Measurements from ENCODE around the gene FAM111A.

Gene FAM111A

DNA sequence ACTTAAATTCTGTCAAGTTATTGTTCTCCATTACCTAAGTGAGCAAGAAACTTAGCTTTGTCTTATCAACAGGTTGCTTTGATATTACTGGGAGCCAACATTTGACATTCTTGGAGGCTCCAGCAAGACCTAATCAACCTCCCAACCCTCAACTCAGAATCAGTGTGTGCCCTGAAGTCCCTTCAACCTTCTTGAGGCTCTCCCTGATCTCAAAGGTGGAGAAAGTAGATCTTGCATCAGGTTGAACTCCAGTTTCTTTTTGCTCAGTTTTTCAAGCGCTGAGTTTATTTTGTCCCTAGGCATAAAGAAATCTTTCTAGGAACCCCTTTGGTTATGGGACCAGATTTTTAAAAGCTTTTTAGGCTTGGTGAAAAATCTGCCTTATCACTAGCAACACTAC, 1.4 kb downstream of the FAM111A start:
- no peak for DNase-seq

DNA sequence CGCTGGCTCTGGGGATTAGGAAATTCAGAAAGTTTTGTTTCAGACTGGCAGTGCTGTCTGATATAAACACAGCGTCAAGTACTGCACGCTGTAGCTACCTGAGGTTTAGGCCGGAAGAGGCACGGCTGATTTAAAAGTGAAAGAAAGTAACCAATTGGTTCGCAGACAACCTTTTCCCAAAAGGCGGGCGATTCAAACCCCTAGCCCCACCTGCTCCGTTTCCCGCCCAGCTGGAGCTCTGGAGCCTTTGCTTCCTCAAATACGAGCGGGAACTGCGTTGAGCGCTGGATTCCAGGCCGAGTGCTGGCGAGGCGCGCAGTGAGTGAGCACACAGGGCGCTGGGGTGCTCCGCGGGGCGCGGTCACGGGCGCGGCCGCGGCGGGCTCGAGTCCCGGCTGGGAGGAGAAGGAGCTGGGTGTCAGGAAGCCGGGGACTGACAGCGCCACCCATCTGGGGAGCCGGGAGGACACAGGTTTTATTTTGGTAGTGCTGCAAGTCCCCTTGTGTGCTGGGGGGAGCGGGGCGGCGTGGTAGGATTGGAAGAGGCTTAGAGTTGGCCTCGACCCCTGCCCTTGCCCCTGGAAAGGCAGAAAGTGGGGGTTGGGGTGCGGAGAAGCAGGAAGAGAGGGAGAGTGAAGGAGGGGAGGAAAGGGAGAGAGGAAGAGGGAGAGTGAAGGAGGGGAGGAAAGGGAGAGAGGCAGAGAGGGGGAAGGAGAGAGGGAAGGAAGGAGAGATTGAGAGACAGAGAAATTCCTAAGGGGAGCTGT, 2.1 kb downstream of the FAM111A start:
- peak; percentile 82 for DNase-seq

DNA sequence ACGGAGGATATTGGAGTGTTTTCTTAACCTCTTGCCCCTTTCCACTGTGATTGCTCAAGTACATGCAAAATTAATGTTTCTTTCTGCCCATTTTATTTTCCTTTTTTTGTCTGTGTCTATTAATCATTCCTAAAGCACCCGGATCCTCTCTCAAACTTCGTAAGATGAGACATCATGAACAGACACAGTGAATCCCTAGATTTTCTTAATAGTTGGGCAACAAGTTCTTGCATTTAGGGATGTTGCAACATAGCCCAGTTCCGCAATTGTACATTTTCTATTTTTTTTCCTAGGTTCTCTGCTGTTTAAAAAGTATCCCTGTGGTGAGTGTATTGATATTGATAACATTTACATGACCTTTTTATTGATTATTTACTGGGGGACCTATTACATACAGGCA, 2.9 kb downstream of the FAM111A start:
- DNase-seq = no peak

DNA sequence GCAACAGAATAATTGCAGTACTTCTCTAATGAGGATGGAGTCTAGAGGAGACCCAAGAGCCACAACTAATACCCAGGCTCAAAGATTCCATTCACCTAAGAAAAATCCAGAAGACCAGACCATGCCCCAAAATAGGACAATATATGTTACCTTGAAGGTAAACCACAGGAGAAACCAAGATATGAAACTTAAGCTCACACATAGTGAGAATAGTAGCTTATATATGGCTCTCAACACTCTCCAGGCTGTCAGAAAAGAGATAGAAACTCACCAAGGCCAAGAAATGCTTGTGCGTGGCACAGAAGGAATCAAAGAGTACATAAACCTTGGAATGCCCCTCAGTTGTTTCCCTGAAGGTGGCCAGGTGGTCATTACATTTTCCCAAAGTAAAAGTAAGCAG, 9.1 kb downstream of the FAM111A start:
- DNase-seq = no peak

DNA sequence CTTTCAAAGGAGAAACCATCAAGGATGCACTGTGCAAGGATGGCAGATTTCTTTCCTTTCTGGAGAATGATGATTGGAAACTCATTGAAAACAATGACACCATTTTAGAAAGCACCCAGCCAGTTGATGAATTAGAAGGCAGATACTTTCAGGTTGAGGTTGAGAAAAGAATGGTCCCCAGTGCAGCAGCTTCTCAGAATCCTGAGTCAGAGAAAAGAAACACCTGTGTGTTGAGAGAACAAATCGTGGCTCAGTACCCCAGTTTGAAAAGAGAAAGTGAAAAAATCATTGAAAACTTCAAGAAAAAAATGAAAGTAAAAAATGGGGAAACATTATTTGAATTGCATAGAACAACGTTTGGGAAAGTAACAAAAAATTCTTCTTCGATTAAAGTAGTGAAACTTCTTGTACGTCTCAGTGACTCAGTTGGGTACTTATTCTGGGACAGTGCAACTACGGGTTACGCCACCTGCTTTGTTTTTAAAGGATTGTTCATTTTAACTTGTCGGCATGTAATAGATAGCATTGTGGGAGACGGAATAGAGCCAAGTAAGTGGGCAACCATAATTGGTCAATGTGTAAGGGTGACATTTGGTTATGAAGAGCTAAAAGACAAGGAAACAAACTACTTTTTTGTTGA, 9.8 kb downstream of the FAM111A start:
- peak; percentile 41 for DNase-seq

DNA sequence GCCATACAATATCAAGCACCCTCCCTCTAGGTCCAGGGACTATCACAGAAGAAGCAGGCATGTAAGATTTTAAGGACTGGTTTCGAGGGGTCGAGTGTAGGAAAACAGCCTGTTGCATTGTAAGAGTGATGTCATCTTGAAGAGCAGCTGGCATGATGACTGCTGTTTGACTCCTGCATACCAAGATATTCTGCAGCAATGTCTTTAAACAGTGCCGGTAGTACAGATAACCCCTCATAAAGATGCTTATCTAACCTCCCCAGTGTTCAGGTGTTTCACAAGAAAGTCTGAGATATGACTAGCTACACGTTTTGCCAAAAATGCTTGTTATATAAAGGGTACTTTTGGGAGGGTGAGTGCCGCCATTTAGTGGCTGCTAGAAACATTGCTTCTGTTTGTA, 12.0 kb downstream of the FAM111A start:
- DNase-seq = no peak

DNA sequence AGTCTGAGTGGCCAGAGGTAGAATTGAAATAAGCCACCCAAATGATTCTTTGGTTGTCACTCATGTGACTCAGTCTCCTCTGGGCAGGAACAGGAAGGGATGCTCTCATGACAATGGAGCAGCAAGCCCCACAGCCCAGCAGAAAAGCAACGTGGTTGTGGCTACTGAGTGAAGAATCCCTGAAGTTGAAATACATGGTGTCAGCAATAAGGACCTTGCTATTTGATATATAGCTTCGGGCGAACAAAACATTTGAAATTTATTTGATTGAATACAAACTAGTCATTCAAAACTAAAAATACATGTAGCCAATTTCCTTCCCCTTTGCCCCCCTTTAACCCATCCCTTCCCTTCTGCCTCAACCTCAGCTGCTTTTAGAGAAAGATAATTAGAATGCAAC, 14.8 kb downstream of the FAM111A start:
- DNase-seq = no peak

DNA sequence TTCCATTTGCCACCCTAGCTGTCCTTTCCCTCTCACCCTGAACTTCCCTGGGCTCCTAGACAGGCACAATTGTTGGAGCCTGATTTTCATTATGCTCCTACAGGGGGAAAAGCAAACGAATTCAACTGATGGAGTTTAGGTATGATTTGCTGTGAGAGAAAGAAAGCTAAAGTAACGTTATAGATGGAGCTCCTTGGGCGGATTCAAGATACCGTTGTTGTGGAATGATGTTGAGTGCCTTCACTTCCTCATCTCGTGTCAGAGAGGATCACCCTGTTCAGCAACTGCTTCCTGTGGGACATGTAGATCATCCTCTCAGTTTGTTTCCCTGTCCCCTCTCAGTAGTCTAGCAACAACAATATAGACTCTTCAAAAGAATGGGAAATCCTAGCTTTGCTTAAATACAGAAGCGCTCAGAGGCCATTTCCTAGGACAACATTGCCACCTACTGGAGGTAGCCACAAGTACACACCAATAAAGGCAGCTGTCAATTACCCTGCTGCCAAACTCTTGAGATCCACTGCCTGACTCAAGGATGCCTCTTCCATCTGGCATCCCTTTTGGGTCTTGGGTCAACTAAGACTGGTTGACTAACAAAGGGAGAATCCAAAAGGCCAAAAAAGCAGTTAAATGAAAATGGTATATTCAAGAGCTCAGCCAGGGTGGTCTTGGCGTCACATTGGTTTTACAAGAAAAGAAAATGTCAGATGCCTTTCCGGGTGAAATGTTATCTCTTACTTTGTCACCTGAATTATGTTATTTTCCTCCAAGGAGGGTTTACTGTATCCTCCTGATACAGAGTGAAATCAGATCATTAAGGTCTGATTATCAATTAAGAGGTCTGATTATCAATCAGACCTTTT, 15.8 kb downstream of the FAM111A start:
- DNase-seq = peak; percentile 64

DNA sequence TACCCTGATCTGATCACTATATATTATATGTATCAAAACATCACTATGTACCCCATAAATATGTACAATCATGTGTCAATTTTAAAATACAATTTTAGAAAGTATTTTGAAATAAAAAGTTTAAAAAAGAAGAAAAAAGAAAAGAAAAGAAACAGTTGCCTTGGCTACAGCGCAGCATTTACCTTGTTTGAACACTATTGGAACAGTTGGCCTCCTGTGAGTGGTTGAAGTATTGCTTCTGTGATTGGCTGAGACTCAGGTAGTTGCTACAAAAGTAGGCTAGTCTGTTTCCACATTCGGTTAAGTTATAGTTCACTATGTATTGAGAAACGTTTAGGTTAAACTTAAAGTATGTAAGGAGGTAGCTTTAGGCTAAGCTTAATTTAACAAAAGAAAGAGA, 21.4 kb downstream of the FAM111A start:
- DNase-seq = no peak

DNA sequence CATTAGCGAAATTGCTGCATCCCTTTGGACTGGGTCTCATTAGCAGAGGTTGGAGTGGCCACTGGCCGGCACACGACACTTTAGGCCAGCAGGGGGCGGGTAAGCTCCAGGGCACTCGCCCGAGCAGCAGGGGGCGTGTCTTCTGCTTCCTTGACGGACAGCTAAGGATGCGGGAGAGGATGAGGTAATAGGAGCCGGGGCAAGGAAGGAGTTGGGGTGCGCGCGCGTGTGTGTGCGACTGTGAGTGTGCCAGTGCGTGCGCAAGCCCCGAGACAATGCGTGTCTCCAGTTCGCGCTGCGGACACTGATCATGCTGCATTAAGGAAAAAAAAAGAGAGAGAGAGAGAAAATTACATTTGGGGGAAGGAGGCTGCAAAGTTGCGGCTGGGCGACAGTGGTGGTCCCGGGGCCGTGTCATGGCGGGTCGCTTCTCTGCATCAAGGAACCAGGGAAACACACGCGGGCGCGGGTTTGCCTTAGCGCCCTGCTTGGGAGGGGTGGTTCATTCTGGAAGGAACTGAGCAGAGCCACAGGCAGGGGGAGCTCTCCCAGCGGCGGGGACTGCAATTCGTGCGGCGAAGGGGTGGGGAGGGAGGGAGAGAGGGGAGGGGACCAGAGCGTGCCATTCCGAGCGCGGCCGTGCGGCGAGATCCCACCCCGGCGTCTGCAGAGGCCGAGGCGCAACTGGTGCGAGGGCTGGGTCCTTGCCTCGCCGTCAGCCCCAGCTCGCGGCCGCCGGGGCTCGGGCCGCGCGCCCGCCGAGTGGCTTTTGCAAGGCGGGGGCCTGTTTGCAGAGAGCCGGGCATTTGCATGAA, 29.1 kb downstream of the FAM111A start, which contains the start of gene DTX4:
DTX4 (plus strand) TSS at position 625 of the 815 bp plus-strand sequence. CDS start 464 bp downstream, outside the sequence.
- peak; percentile 94 for DNase-seq

DNA sequence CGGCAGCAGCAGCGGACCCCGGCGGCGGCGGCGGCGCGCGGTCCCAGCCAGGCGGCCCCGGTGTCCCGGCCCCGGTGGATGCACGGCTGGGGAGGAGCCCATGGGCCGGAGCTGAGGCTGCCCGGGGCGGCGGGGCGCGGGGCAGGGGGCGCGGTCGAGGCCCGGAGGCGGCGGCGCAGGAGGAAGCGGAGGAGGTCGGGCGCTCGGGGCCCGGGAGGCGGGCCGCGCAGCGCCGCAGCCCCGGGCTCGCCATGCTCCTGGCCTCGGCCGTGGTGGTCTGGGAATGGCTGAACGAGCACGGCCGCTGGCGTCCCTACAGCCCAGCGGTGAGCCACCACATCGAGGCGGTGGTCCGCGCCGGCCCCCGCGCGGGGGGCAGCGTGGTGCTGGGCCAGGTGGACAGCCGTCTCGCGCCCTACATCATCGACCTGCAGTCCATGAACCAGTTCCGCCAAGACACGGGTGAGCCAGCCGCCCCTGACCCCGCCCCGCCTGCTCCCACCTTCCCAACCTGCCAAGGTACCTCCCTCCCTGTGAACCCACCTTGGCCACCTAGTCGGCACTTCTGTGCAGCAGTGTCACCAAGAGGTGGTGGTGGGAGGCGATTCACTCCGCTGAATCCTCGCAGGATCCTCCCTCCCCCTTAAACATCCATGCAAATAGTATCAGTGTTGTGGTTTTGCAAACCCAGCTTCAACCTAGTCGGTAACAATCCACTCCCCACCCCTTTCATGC, 29.9 kb downstream of the FAM111A start:
- peak; percentile 17 for DNase-seq

DNA sequence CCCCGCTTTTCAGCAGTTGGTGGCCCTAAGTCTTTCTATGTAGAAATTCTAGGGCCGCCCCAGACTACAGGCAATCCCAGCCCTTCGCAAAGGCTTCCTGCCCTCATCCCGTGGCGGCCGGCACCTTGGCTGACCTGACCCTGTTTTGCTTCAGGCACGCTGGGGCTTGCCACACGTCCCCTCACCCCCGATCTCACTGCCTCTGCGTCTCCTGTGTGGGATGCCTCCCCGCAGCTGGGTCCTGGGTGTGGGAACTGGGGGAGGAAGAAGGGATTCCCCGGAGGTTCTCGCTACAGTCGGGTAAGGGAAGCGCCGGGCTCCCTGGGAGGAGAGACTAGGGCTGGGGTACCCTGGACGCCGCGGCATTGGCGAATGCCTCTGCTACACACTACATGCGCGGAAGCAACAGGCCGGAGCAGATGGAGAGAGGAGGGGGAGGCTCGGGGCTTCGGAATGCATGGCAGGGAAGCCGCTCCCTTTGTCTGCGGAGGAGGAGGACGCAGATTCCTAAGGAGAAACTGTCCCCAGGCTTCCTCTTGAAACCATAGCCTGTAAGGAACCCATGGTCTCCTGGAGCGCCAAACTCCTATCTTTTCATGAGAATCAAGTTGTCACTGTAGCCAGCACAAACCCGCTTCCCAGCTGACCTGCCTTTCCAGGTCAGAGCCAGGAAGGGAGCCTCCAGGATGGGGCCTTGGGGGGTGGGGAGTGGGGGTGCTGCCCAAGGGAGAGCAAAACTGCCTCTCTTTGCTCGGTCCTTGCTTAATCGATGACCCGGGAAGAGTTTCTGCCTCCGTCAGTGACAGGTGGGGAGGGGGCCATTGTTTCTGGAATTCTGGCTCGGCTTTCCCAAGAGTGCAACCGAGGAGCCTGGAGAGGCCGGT, 30.7 kb downstream of the FAM111A start:
- DNase-seq = peak; percentile 12

DNA sequence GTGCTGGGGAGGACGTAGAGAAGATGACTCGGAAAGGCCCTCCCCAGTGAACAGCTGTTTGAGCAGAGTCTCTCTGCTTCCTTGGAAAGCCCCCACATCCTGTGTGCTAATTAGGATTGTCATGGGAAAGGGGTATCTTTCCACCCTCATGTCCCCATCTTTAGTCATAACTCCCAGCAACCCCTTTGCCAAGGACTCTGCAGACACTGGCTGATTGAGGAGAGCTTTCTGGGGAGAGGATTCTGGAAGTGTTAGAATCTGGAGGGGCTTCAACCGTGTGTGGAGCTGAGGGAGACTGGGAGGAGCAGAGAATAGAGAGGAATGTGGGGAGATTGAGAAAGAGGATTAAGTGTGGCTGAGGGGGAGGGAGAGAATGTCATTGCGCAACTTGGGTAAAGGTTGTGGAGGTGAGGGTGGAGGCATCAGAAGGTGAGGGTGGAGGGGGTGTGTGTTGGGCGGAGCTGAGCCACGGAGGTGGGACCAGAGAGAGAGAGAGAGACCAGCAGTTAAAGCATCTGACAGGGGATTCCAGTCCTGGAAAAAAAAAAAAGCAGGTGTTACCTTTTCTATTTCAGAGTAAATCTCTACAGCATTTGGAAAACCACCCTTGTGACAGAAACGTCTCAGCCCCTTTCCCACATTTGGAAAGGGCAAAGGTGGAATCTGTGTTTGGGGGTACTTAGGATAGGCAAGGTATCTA, 31.5 kb downstream of the FAM111A start:
- no peak for DNase-seq

DNA sequence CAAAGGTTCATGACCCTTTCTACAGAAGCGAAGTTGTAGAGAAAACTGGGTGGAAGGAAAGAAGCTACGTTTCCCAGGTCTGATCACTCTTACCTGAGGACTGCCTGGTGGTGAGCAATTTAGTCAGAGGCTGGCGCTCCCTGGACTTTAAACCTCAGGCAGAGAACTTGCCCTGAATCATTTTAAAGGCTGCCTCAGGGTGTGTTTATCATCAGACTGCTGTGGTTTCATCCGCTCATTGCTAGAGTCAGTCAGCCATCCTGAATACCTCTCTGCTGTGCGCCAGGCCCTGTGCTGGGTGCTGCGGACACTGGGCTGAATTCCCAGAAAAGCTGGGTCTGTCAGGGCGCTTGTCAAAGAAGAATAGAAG, 32.0 kb downstream of the FAM111A start:
- DNase-seq = peak; percentile 15

DNA sequence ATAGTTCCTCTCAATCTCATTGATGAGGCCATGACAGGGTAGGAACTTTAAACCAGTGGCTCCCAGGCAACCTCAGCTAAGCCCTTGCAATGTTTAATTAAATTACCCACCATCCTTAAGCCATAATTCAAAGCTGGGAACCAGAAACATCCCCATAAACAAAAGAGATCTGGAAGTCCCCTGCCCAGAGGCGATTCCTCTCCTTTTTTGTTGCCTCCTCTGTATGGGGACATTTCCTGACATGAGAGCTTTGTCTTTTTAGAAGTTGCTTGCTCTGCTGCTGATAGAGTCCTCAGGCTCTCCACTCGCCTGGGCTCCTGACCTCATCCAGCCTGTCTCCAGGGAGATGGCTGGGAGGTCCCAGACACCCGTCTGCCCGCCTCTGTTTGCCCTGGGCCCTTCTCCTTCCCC, 32.4 kb downstream of the FAM111A start:
- DNase-seq = no peak

DNA sequence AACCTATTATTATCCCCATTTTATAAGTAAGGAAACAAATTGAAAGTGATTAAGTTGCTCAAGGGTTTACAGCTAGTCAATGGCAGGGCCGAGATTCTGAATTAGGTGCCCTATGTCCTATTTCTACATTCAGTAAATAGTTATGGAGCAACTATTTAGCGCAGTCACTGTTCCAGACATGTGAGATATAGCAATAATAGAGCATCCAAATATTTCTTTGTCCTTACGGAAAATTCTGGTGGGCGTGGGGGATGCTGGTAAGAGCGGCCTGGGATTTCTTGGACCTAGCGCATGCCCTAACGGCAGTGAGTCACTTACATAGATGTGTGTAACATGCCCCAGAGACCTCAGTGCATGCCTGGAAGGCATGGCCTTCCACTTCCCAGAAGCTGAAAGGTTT, 33.7 kb downstream of the FAM111A start:
- DNase-seq = no peak

DNA sequence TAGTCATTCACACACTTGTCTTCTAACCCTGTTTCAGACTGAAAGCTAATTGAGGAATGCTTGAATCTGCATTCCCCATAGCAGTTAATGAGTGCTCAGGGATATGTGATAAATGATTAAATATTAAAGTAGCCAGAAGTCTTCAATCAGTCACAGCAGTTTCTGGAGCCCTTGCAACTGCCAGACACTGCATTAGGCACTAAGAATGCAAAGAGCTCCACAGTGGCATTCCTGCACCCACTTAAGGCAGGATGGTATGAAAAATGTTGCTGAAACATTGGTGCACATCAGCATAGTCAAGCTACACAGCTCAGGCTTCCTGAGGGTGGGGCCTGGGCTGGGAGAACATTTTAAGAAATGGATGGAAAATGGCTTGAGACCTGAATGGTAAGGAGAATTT, 35.7 kb downstream of the FAM111A start:
- no peak for DNase-seq

DNA sequence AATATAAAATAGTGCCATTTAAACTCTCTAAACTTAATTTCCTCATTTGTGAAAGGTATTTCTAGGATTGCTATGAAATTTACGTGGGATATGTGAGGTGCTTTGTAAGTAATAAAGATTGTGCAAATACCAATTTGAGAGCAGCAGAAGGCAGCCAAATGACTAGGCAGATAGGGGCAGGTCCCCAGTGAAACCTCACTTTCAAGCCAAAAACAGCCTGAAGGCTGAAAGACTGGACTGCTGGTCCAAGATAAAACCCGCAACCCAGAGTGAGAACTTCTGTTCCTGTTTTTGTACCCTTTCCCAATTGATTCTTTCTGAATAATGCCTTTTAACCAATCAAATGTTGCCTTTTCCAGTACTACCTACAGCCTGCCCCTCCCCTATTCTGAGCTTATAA, 36.5 kb downstream of the FAM111A start:
- DNase-seq = no peak

DNA sequence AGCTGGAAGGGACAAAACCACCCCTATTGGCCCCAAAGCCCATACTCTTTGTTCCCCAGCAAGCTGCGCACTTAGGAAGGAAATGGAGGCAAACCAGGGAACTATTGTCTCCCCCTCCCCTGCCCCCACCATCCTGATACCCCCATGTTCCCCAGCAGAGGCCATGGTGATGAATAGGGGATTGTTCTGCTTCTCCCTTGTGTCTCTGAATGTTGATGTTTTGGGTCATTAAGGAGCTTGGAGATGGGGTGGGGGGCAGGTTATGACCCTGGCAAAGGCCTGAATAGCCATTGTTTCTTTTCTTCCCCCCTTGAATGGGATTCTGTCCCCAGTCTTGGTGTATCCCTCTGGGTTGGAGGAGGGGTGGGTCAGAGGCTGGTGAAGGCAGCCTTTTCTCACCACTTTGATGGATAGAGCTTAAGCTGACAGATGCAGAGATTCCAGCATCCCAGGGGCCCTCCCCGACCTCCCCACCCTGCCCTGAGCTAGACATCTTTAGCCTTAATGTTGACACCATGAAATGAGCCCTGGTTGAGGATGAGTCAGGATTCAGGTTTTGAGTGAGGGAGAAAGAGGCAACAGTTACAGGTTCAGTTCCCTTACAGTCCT, 37.6 kb downstream of the FAM111A start:
- no peak for DNase-seq

DNA sequence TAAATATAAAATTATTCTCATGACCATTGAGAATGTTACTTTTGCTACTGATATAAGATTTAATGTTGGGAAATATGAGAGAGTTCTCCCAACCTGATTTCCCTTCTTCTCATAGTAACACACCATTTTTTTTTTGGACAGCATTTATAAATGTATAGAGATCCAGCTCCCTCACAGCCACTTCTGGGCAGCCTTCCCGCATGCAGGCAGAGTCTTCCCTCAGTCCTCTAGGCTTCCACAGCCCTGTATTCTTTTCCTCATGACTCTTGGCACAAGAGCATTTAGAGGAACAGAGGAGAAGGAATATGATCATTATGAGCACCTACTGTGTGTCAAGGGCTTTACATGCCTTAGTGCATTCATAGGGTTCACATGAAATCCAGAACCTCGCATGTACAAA, 38.3 kb downstream of the FAM111A start:
- DNase-seq = no peak

Measured in activated CD4-positive, alpha-beta T cell treated with anti-CD3 and anti-CD28 coated beads for 48 hours (primary cell).